ENCODE data around the gene CYP2F1. TPM values are rescaled to one million over a fixed set of nuclear protein-coding genes. Genes with fewer than 3 reads are reported as not detected.

Gene CYP2F1
- total and polyA plus RNA-seq, 9 of the 15 experiments (the other 6 are each of a cell fraction or from before 2014, with no cell fraction given), result 0.03 to 0.77 (median 0.18) TPM; not detected in 1

- TF ChIP-seq IRF9 (tag; IDR thresholded peaks at IDR 0.05) (no peak), ZNF76 (CRISPR knock-in tag; IDR thresholded peaks at IDR 0.05; ENCODE audit: borderline replicate concordance) (no peak), SAFB2 (IDR thresholded peaks at IDR 0.05; ENCODE audit: borderline replicate concordance, low read depth, low read length, severe bottlenecking) (no peak), ELK1 (CRISPR knock-in tag; IDR thresholded peaks at IDR 0.05) (no peak), CXXC5 (CRISPR knock-in tag; IDR thresholded peaks at IDR 0.05) (no peak), AFF1 (IDR thresholded peaks at IDR 0.05; ENCODE audit: low read depth in 1 of 2, partially characterized antibody in 2 of 2) (no peak), ZBED1 (IDR thresholded peaks at IDR 0.05) (no peak), CBX8 (IDR thresholded peaks at IDR 0.05; ENCODE audit: borderline replicate concordance, extremely low read depth, low read depth, low read length, poor library complexity, severe bottlenecking) (no peak), PATZ1 (CRISPR knock-in tag; IDR thresholded peaks at IDR 0.05; ENCODE audit: borderline replicate concordance) (no peak), CC2D1A (IDR thresholded peaks at IDR 0.05) (peak; percentile 76), ZBTB33 (CRISPR knock-in tag; IDR thresholded peaks at IDR 0.05) (no peak), THRB (CRISPR knock-in tag; conservative IDR thresholded peaks at IDR 0.05) (no peak), GMEB1 (CRISPR knock-in tag; IDR thresholded peaks at IDR 0.05) (no peak)
Measured at GRCh38 chr19:41144403-41144802, 30.2 kb downstream of the CYP2F1 start (continued).
